H9 (cell line): Measurements from ENCODE around the gene SENP7. TPM values are rescaled to one million over a fixed set of nuclear protein-coding genes. Genes with fewer than 3 reads are reported as not detected.

Experiments
- DNase-seq: peaks from one replicate; pipeline ENCODE4 v3.0.0-alpha.2; 2017
- H2AFZ ChIP-seq: one replicate; pipeline ENCODE4 v1.6.1; 2013; ENCODE audit warnings: mild to moderate bottlenecking, low read length, control low read depth, moderate library complexity
- H2AK5ac ChIP-seq: 2 replicates; pipeline ENCODE4 v1.6.1; 2013; ENCODE audit warnings: low read length, control low read depth, mixed read lengths; ENCODE audit not compliant: insufficient read length
- H2BK120ac ChIP-seq: one replicate; pipeline ENCODE4 v1.6.1; 2013; ENCODE audit warnings: low read depth, mild to moderate bottlenecking, low read length, control low read depth, inconsistent platforms; ENCODE audit not compliant: poor library complexity, severe bottlenecking
- H2BK12ac ChIP-seq: 2 replicates; pipeline ENCODE4 v1.6.1; 2013; ENCODE audit warnings: low read length, control low read depth, mixed read lengths, low read depth; ENCODE audit not compliant: insufficient read length
- H2BK15ac ChIP-seq: 2 replicates; pipeline ENCODE4 v1.6.1; 2013; ENCODE audit warnings: low read depth, low read length, control low read depth
- H2BK20ac ChIP-seq: one replicate; pipeline ENCODE4 v1.6.1; 2013; ENCODE audit warnings: low read depth, mild to moderate bottlenecking, low read length, control low read depth, inconsistent platforms; ENCODE audit not compliant: poor library complexity, severe bottlenecking
- H2BK5ac ChIP-seq: 2 replicates; pipeline ENCODE4 v1.6.1; 2013; ENCODE audit warnings: low read length, control low read depth, mixed read lengths; ENCODE audit not compliant: insufficient read length
- H3K14ac ChIP-seq: 2 replicates; pipeline ENCODE4 v1.6.1; 2013; ENCODE audit warnings: low read length, control low read depth; ENCODE audit not compliant: insufficient read depth
- H3K18ac ChIP-seq: 2 replicates; pipeline ENCODE4 v1.6.1; 2013; ENCODE audit warnings: low read depth, mild to moderate bottlenecking, mixed read lengths, low read length, control low read depth; ENCODE audit not compliant: insufficient read length
- H3K23ac ChIP-seq: 2 replicates; pipeline ENCODE4 v1.6.1; 2013; ENCODE audit warnings: low read length, control low read depth, mixed read lengths, low read depth; ENCODE audit not compliant: insufficient read length
- H3K23me2 ChIP-seq: 2 replicates; pipeline ENCODE4 v1.6.1; 2013; ENCODE audit warnings: low read depth, mild to moderate bottlenecking, mixed read lengths, low read length, control low read depth; ENCODE audit not compliant: insufficient read length, poor library complexity, severe bottlenecking
- H3K27ac ChIP-seq: 2 replicates; pipeline ENCODE4 v1.5.1; 2013; ENCODE audit warnings: low read length, control low read depth, mixed read lengths, low read depth; ENCODE audit not compliant: insufficient read length
- H3K27me3 ChIP-seq: 2 replicates; pipeline ENCODE4 v1.6.1; 2013; ENCODE audit warnings: low read length, control low read depth, inconsistent platforms; ENCODE audit not compliant: insufficient read depth
- H3K4ac ChIP-seq: 2 replicates; pipeline ENCODE4 v1.6.1; 2013; ENCODE audit warnings: low read depth, mild to moderate bottlenecking, control low read depth, inconsistent platforms, low read length, moderate library complexity
- H3K4me1 ChIP-seq: 2 replicates; pipeline ENCODE4 v1.6.1; 2013; ENCODE audit warnings: low read length, control low read depth, inconsistent platforms; ENCODE audit not compliant: insufficient read depth
- H3K4me2 ChIP-seq: 2 replicates; pipeline ENCODE4 v1.6.1; 2013; ENCODE audit warnings: low read length, control low read depth, mixed read lengths; ENCODE audit not compliant: insufficient read length, insufficient read depth
- H3K56ac ChIP-seq: 2 replicates; pipeline ENCODE4 v1.6.1; 2013; ENCODE audit warnings: low read depth, mild to moderate bottlenecking, mixed read lengths, low read length, control low read depth; ENCODE audit not compliant: insufficient read length
- H3K79me1 ChIP-seq: 2 replicates; pipeline ENCODE4 v1.6.1; 2013; ENCODE audit warnings: low read depth, mild to moderate bottlenecking, moderate library complexity, low read length, control low read depth, inconsistent platforms; ENCODE audit not compliant: insufficient read depth, poor library complexity, severe bottlenecking
- H3K79me2 ChIP-seq: 2 replicates; pipeline ENCODE4 v1.6.1; 2013; ENCODE audit warnings: low read length, control low read depth, inconsistent platforms; ENCODE audit not compliant: insufficient read depth
- H3K9ac ChIP-seq: 2 replicates; pipeline ENCODE4 v1.6.1; 2013; ENCODE audit warnings: low read length, control low read depth, mixed read lengths; ENCODE audit not compliant: insufficient read length; ENCODE audit errors: extremely low read depth
- H3K9me3 ChIP-seq: one replicate; pipeline ENCODE4 v1.6.1; 2013; ENCODE audit warnings: low read depth, low read length, inconsistent platforms; ENCODE audit not compliant: control insufficient read depth
- H3T11ph ChIP-seq: one replicate; pipeline ENCODE4 v1.6.1; 2013; ENCODE audit warnings: mild to moderate bottlenecking, low read length, control low read depth, inconsistent platforms
- H4K20me1 ChIP-seq: one replicate; pipeline ENCODE4 v1.6.1; 2013; ENCODE audit not compliant: control insufficient read depth, insufficient read length, insufficient read depth
- H4K5ac ChIP-seq: 2 replicates; pipeline ENCODE4 v1.6.1; 2013; ENCODE audit warnings: low read depth, mild to moderate bottlenecking, mixed read lengths, low read length, control low read depth; ENCODE audit not compliant: insufficient read length
- H4K8ac ChIP-seq: replicated peaks from 2 replicates; pipeline ENCODE4 v1.6.1; 2013; ENCODE audit warnings: low read length, control low read depth, mixed read lengths, low read depth; ENCODE audit not compliant: insufficient read length
- H4K91ac ChIP-seq: 2 replicates; pipeline ENCODE4 v1.6.1; 2013; ENCODE audit warnings: low read depth, mild to moderate bottlenecking, moderate library complexity, mixed read lengths, low read length, control low read depth; ENCODE audit not compliant: insufficient read length
- H3K27ac Mint-ChIP-seq, 3 experiments: 2 replicates in 2 of 3; 3 replicates in 1 of 3; pipeline ENCODE4 v1.8.0; 2020 to 2021; ENCODE audit warnings: mixed read lengths in 3 of 3, mild to moderate bottlenecking in 1 of 3, moderate library complexity in 1 of 3
- H3K27me3 Mint-ChIP-seq: 2 replicates; pipeline ENCODE4 v1.8.0; 2021; ENCODE audit warnings: low read depth, mild to moderate bottlenecking, moderate library complexity, mixed read lengths
- H3K36me3 Mint-ChIP-seq, 3 experiments: 2 replicates in 2 of 3; 3 replicates in 1 of 3; pipeline ENCODE4 v1.8.0; 2020 to 2021; ENCODE audit warnings: low read depth in 3 of 3, mixed read lengths in 3 of 3; ENCODE audit not compliant: insufficient read depth in 1 of 3
- H3K4me1 Mint-ChIP-seq, 2 experiments: 2 replicates each; pipeline ENCODE4 v1.8.0; 2020; ENCODE audit warnings: mixed read lengths in 2 of 2
- H3K4me3 Mint-ChIP-seq, 2 experiments: 2 replicates in 1 of 2; 3 replicates in 1 of 2; pipeline ENCODE4 v1.8.0; 2020 to 2021; ENCODE audit warnings: mild to moderate bottlenecking in 2 of 2, mixed read lengths in 2 of 2, moderate library complexity in 1 of 2
- H3K9me3 Mint-ChIP-seq, 2 experiments: 2 replicates in 1 of 2; 3 replicates in 1 of 2; pipeline ENCODE4 v1.8.0; 2020; ENCODE audit warnings: mild to moderate bottlenecking in 2 of 2, mixed read lengths in 2 of 2, moderate library complexity in 1 of 2
- total RNA-seq: library from RNA; stranded (reverse); gene quantifications from 2 replicates; pipeline ENCODE4 v1.2.1, GENCODE V29; 2021
- TF ChIP-seq, protein P1 (sequence below): fragments of 200-600 bp; sonication (generic); conservative IDR thresholded peaks from 3 replicates; pipeline ENCODE4 v1.8.0; 2021; ENCODE audit warnings: antibody characterized with exemption, mild to moderate bottlenecking

The SENP7 gene
- total RNA-seq, 1 experiment from 2014 or later = 8.4 TPM

DNA sequence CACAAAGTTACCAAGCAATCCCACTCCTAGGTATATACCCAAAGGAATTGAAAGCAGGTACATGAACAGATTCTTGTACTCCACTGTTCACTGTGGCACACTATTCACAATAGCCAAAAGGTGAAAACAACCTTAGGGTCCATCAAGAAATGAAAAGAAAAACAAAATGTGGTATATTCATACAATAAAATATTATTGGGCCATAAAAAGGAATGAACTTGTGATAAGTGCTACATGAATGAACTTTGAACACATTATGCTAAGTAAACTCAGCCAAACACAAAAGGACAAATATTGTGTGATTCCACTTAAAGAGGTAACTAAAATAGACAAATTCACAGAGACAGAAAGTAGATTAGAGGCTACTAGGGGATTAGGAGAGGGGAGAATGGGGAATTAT lies 137.4 kb downstream of the SENP7 start:
- H3K23me2 ChIP-seq = no peaks in the 10 kb centered on the region
- H2BK15ac ChIP-seq = no peak overlapping the region
- Mint-ChIP-seq H3K27ac (no peak overlapping the region), H3K4me1 (no peaks in the 10 kb centered on the region), H3K27me3 (no peaks in the 10 kb centered on the region), H3K4me3 (no peak overlapping the region), H3K36me3 (no peaks in the 10 kb centered on the region), H3K9me3 (peaks cover 0 to 3% of the 10 kb centered on the region in 2 experiments; a peak in 2 of 5 replicates)
- no peak overlapping the region for H3T11ph ChIP-seq
- H2BK20ac ChIP-seq = no peak overlapping the region
- H4K5ac ChIP-seq = no peak overlapping the region
- no peak overlapping the region for H2AK5ac ChIP-seq
- no peaks in the 10 kb centered on the region for H4K20me1 ChIP-seq
- no peak overlapping the region for H2AFZ ChIP-seq
- TF ChIP-seq, protein P1, sequence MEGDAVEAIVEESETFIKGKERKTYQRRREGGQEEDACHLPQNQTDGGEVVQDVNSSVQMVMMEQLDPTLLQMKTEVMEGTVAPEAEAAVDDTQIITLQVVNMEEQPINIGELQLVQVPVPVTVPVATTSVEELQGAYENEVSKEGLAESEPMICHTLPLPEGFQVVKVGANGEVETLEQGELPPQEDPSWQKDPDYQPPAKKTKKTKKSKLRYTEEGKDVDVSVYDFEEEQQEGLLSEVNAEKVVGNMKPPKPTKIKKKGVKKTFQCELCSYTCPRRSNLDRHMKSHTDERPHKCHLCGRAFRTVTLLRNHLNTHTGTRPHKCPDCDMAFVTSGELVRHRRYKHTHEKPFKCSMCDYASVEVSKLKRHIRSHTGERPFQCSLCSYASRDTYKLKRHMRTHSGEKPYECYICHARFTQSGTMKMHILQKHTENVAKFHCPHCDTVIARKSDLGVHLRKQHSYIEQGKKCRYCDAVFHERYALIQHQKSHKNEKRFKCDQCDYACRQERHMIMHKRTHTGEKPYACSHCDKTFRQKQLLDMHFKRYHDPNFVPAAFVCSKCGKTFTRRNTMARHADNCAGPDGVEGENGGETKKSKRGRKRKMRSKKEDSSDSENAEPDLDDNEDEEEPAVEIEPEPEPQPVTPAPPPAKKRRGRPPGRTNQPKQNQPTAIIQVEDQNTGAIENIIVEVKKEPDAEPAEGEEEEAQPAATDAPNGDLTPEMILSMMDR = no peak
- no peak overlapping the region for H3K27ac ChIP-seq
- H3K9me3 ChIP-seq = no peaks in the 10 kb centered on the region
- H3K56ac ChIP-seq = no peak overlapping the region
- no peaks in the 10 kb centered on the region for H3K79me2 ChIP-seq
- no peak overlapping the region for H2BK12ac ChIP-seq
- no peak overlapping the region for H2BK120ac ChIP-seq
- H3K4me1 ChIP-seq = no peaks in the 10 kb centered on the region
- H3K14ac ChIP-seq = no peak overlapping the region
- H4K91ac ChIP-seq = no peak overlapping the region
- no peak for DNase-seq
- H4K8ac ChIP-seq = no peak overlapping the region
- no peak overlapping the region for H3K23ac ChIP-seq
- no peak overlapping the region for H3K4ac ChIP-seq
- no peak overlapping the region for H3K18ac ChIP-seq
- no peaks in the 10 kb centered on the region for H3K79me1 ChIP-seq
- H2BK5ac ChIP-seq = no peak overlapping the region
- no peaks in the 10 kb centered on the region for H3K27me3 ChIP-seq
- H3K4me2 ChIP-seq = no peak overlapping the region
- no peak overlapping the region for H3K9ac ChIP-seq
